ENCODE measurements around the gene CEP72.

The CEP72 gene

DNA sequence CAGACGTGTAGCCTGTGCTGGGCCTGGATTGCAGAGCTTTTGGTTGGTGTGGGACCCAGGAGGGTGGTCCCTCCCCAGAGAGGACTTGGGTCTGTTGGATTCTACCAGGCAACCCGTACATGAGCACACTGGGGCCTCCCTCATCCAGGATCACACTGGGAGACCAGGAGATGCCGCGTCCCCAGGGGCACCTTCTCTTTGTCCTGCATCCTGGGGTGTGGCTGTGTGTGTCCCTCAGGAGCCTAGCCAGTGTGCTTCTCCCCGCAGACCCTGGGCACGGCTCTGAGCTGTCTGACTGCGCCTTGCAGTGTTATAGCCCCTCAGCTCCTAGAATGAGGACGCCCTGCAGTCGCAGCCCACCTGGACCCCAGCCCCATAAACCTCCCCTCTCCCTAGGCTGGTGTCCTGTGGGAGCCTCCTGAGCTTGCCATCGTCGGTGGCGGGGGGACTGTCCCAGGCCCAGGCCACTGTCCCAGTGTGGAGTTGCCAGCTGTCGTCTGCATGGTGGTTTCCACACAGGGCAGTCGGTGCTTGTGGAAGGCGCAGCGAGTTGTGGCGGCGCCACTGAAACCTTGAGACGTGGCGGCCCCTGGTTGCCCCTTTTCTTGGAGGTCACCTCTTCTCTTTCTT, 27.6 kb downstream of the CEP72 start:
- DNase-seq (ENCODE audit: low spot score), result no peak

- DNase-seq (ENCODE audit: low spot score), result no peak
Observed at GRCh38 chr5:640461-641330, 28.6 kb downstream of the CEP72 start.

- DNase-seq (ENCODE audit: low spot score), result no peak
Observed at GRCh38 chr5:641331-641765, 29.2 kb downstream of the CEP72 start.

DNA sequence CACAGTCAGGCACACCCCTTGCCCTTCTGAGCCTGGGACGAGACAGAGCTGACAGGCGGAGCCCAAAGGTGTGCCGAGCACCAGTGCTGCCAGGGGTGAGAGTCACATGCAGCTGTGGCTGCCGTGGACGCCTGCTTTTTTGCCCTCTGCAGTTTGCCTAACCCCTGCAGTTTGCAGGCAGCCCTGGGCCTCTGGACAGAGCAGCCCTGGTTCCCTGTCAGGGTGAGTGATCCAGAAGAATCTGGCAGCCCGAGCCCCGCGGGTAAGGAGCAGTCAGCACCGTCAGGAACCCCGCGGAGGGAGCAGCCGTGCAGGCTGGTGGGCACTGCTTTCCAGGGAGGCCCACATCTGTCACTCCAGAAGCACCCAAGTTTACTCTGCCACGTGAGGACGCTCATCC, 30.3 kb downstream of the CEP72 start:
- no peak for DNase-seq (ENCODE audit: low spot score)

DNA sequence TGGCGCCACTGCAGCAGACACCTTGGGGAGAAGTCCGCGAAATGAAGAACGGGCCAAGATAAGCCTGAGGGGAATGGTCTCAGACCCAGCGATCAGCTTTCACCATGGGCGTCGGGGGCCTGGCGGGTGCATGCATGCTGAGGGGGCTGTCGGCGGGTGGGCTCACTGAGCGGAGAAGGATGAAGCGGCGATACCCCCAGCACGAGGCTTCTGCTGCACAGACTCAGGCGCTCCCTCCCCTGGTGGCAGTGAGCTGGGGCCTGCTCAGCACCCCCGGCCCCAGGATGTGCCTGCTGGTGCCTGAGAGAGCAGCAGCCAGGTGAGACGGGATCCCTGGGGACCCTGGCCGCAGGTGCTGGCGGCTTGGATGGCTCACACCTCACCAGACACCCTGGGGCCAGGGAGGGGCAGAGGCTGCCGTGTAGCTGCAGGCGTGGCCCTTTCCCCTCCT, 31.2 kb downstream of the CEP72 start:
- no peak for DNase-seq (ENCODE audit: low spot score)

DNA sequence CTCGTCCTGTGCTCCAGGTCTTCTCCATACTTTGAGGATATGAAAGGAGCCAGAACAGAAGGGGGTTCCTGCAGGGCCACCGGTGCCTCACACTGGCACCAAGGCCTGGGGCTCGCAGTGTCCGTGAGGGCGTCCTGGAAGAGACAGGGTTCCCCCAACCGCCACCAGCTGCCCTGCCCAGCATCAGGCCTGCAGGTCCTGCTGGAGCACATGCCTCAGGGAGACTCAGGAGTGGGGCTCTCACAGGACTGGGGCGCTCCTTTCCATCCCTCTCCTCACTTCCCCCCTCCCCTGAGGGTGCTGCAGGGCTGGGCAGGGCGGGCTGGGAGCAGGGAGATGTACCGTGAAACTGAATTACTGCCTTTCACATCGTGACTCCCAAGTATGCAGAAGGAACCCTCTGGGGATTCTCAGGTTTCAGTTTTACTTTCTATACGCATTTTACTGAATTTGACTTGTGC, 31.7 kb downstream of the CEP72 start:
- DNase-seq (ENCODE audit: low spot score), result no peak

DNA sequence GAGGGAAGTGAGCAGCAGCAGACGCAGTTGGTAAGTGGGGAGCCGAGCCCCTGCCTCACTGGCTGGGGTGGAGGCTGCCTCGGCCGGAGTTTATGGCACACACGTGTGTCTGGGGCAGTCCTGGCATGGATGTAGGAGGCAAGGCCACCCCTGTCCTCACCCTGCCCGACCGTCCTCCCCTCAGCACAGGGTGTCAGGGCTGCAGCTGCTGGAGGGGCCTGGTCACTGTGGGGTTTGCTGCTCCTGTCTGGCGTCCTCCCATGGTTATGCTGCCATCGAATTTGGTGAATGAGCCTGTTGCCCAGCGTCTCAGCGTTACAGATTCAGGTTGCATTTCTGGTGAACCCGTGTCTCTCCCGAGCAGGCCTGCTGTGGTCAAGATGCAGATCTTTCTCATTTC, 32.4 kb downstream of the CEP72 start:
- DNase-seq (ENCODE audit: low spot score), result no peak

DNA sequence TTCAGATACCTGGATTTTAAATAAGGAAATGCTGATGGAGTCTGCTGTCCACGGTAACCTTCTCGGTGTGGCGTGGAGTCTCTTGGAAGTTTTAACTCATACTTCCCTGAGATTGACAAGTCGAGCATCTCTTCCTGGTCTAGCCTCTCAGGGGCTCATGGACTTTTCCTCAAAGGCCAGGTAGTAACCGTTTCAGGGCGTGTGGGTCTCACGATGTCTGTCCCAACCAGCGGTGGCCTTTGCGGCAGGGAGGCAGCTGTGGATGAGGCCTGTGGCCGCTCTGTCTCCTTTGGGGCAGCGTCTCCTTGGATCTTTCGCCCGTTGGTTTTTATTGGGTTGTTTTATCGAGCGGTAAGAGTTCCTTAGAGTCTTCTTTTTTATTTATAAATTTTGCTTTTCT, 32.8 kb downstream of the CEP72 start:
- no peak for DNase-seq (ENCODE audit: low spot score)

GRCh38 chr5:645421-645820, 33.3 kb downstream of the CEP72 start:
- DNase-seq (ENCODE audit: low spot score), result no peak

- no peak for DNase-seq (ENCODE audit: low spot score)
Observed at GRCh38 chr5:646396-647201, 34.5 kb downstream of the CEP72 start.

GRCh38 chr5:647311-647710, 35.2 kb downstream of the CEP72 start:
- no peak for DNase-seq (ENCODE audit: low spot score)

DNA sequence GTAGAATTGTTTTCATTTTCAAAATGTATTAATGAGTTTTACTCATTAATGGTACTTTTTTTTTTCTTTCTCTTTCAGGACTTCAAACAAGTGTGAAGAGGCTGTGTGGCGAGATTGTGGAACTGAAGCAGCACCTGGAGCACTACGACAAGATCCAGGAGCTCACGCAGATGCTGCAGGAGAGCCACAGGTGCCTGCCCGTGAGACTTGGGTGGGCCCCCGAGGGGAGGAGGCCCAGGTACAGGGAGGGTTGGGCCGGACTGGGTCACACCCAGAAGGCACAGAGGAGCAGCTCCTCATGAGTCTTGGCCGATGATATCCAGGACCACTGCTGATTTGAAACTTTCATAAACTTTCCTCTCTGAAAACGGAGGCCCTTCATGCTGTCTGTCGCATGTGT, 35.6 kb downstream of the CEP72 start:
- DNase-seq (ENCODE audit: low spot score), result no peak

- DNase-seq (ENCODE audit: low spot score), result no peak
Observed at GRCh38 chr5:651296-652022, 39.3 kb downstream of the CEP72 start.

GRCh38 chr5:652023-652515, 39.9 kb downstream of the CEP72 start:
- no peak for DNase-seq (ENCODE audit: low spot score)

GRCh38 chr5:652773-653350, 40.7 kb downstream of the CEP72 start:
- DNase-seq (ENCODE audit: low spot score), result no peak

- DNase-seq (ENCODE audit: low spot score), result no peak
Observed at GRCh38 chr5:654071-654778, 42.1 kb downstream of the CEP72 start.

DNA sequence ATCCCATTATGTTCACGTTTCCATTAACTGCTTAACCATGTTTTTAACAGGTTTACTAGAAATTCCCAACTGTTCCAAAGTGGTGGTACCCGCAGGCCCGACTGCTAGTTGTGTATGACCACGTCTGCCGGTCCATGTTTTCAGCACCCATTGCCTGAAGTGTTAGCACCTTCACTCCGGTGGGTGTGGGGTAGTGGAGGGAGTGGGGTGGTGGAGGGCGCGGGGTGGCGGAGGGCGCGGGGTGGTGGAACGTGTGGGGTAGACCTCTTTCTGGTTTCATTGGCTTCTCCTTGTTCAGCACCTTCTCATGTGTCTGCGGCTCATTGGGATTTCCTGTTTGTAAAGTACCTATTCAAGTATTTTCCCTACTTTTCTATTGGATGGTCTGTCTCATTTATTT, 43.3 kb downstream of the CEP72 start:
- DNase-seq (ENCODE audit: low spot score), result no peak

- DNase-seq (ENCODE audit: low spot score), result no peak
Observed at GRCh38 chr5:657570-657969, 45.4 kb downstream of the CEP72 start.

DNA sequence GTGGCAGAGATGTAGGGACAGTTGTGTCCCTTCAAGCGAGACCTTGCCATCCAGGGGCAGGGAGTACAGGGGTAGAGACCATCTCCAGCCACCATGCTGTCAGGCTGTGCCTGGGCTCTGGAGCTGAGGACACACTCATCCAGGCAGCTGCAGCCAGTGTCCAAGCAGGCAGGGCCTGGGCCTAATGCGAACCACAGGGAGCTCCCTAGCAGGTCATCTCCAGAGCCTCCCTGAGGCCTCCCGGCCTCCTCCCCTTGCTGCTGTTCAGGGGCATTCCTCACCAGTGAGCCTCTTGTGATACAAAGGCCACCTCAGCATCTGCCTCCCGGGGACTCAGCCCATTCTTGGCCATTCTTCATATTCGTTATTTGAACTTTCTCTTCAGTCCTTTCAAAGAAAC, 46.0 kb downstream of the CEP72 start:
- no peak for DNase-seq (ENCODE audit: low spot score)

GRCh38 chr5:659496-660263, 47.5 kb downstream of the CEP72 start:
- DNase-seq (ENCODE audit: low spot score), result no peak
